Stomach (tissue), 4 donors: Measurements from ENCODE around the gene PPP4C.

Experiments
- EP300 ChIP-seq: sonication (generic); formaldehyde crosslinking; IDR thresholded peaks from one replicate; pipeline ENCODE4 v1.6.1; 2017; ENCODE audit warnings: antibody characterized with exemption
- POLR2AphosphoS5 ChIP-seq, 3 donors: sonication (generic); formaldehyde crosslinking; IDR thresholded peaks; one replicate each; pipeline ENCODE4 v1.6.1; 2016; ENCODE audit warnings: antibody characterized with exemption in 3 of 3

GRCh38 chr16:30082545-30083090 lies 6.8 kb downstream of the PPP4C start:
- TF ChIP-seq POLR2AphosphoS5 (IDR thresholded peaks at IDR 0.05) (no peak), EP300 (no peak)
